HG02759 (cell line): ENCODE results near the gene PHF21A.
A peak's percentile ranks its signal among the peaks of the same experiment; 100 is the strongest.

Source experiments
- ATAC-seq: cut with Tn5 transposase; IDR thresholded peaks from one replicate; pipeline ENCODE4 v1.9.1; 2021; ENCODE audit warnings: mild to moderate bottlenecking, moderate library complexity; ENCODE audit not compliant: unreplicated experiment

Gene PHF21A

DNA sequence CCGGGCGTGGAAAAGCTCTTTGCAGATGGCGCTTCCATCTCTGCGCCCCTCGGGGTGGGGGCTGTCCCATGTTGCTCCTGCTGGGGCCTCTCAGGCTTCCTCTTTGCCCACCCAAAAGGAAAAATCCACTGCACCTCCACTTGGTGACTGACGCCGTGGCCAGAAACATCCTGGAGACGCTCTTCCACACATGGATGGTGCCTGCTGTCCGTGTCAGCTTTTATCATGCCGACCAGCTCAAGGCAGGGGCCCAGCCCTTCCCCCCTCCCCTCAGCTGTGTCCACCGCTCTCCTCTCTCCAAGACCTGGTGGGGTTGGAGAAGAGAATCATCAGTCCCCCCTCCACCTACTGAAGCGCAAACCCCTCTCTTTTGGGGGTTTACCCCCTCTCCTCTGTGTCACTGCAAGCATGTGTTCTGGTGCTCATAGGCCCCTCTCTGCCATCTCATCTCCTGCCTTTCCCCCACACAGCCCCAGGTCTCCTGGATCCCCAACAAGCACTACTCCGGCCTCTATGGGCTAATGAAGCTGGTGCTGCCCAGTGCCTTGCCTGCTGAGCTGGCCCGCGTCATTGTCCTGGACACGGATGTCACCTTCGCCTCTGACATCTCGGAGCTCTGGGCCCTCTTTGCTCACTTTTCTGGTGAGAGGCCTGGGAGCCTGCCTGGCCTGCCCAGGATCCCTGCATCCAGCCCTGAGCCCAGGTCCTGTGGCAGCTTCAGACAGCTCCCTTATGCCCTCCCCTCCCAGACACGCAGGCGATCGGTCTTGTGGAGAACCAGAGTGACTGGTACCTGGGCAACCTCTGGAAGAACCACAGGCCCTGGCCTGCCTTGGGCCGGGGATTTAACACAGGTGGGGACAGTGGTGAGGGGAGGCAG is 197.0 kb downstream of the PHF21A start:
- ATAC-seq, result no peak

DNA sequence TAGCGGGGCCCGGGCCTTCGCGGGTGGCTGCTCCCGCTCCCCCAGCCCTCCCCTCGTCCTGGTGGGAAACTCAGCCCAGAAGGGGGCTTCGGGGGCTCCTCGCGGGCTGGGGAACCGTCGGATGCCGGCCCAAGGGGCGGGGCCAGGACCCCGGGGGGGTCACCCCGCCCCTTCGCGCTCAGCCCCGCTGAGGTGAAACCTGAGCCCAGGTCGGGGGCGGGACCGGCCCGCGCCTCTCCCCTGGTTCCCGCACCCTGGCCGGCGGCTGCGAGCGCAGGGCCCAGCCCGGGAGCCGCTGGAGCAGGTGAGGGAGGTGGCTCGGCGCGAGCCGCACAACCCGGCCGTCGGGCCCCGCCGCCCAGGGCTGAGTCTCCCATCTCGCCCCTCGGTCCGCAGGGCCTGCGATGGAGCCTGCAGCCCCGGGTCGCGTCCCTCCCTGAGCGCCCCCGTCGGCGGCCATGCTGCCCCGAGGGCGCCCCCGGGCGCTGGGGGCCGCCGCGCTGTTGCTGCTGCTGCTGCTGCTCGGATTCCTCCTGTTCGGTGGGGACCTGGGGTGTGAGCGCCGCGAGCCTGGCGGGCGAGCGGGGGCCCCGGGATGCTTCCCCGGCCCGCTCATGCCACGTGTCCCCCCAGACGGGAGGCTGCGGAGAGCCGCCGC is 198.7 kb downstream of the PHF21A start, which contains the start of gene LARGE2:
Gene LARGE2 (plus strand): TSS at position 232 of the 658 bp plus-strand sequence. CDS start 227 bp downstream, at position 459.
- ATAC-seq, result no peak

DNA sequence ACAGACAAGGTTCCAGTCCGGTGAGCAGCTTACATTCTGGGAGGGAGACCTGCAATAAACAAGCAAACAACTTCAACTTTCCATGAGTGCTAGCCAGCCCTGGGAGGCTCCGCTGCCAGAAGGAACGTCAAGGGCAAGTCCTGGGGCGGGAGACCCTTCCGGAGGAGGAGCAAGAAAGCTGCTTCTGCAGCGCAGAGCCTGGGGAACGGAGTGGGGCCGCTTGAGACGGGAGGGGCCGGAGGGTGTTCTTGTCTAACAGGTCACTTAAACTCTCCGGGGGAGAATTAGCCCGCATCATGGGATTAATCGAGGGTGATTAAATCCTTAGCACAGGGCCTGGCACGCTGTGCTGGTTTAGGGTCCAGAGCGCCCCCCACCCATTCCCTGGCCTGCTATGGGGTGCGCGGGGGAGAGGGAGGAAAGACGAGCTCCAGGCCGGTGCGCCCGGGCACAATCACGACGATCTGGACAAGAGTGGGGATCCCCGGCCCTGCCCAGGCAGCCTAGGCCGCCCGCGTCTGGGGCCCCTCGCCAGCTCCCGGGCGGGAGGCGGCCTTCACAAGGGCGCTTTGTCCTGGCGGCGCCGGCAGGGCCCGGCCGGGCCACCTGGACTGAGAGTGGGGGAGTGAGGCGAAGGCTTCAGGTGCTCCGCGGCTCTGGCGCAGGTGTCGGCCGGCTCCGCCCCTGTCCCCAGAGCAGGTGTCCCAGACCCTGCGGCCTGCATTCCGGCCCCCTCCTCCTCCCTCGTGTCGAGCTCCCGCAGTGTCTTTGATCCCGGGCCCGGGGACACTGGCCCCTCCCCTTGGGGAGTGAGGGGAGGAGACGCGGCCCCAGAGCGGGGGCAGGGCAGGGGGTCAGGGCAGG is 199.5 kb downstream of the PHF21A start:
- ATAC-seq, result no peak

DNA sequence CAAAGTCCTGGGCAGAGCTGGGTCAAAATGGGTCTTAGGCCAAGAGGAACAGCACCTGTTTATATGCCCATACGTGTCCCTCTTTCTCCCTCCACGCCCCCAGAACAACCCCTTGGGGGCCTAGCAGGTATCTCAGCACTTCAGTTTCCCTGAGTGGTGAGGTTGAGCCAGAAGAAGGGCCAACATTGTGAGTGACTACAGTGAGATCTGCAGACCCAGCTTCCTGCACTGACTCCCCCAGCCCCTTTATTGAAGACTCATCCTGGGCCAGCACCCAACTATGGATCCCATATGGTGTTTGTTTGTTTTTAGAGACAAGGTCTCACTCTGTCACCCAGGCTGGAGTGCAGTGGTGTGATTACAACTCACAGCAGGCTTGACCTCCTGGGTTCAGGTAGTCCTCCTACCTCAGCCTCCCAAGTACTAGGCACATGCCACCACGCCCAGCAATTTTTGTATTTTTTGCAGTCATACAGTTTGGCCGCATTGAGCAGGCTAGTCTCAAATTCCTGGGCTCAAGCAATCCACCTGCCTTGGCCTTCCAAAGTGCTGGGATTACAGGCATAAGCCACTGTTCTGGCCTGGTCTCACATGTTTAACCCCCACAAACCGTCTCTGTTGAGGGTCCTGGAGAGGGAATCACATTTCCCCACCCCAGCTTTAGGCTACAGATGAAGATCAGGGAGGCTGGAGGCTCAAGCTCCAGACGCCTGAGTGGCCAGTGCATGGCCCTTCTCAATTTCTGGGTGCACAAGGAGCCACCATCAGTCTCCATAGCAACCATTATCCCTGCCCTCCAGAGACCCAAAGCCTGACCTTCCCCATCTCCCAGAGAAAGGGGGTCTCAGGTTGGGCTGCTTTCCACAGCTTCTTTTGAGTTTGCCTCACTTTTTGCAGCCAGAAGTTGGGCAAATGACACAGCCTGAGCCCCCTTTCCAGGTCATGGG is 200.4 kb downstream of the PHF21A start:
- ATAC-seq, result no peak

DNA sequence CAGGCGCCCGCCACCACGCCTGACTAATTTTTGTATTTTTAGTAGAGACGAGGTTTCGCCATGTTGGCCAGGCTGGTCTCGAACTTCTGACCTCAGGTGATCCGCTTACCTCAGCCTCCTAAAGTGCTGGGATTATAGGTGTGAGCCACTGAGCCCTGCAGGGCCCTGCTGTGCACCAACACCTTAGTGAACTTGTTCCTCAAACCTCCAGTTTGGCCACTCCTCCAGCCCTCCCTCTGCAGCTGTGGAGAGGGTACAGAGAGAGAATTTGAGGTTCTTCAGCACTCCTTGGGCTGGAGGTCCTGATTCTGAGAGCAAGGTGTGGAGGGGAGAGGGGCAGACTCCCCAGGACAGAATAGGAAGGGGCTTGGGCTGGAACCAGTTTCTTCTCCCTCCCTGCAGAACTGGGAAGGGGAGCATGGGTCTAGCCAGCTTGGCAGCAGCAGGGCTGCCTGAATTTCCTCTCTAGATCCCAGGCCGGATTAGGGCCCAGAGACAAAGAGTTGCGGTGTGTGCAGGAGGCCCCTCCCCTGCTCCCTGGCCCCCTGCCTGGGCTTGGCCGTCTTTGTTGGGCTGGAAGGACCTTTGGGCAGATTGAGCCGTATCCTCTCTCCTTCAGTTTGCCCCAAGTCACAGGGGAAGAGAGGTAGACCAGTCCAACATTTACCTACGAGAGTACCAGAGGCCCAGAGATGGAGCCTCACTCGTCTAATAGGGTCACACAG is 201.3 kb downstream of the PHF21A start:
- ATAC-seq, result no peak

DNA sequence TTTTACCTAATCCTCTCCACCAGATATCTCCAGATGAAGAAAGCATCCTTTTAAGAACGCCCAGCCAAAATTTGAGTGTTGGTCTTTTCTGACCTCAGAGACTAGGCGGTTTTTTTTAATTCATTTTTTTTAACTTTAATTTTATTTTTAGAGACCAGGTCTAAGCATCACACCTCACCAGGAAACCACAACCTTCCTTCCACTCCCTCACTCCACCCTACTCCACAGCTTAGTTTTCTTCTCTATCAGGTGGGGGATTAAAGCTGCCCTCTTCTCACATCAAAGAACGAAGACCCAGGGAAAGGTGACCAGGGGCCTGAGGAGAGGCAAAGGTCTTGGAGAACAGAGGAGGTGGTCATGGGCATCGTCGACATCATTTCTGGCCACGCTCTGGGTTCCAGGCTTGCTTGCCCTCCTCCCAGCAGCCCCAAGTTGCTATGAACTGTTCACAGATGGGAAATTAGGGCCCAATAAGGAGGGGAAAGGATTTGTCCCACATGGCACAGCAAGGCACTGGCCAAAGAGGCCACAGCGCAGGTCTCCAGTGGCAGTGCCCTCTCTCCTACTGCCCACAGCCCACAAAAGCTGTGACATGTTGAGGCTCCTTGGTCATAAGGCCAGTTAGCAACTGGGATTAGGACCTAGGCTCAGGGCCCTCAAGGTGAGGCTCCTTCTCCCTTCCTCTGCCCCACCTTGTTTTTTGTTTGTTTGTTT is 202.1 kb downstream of the PHF21A start:
- ATAC-seq, result no peak

DNA sequence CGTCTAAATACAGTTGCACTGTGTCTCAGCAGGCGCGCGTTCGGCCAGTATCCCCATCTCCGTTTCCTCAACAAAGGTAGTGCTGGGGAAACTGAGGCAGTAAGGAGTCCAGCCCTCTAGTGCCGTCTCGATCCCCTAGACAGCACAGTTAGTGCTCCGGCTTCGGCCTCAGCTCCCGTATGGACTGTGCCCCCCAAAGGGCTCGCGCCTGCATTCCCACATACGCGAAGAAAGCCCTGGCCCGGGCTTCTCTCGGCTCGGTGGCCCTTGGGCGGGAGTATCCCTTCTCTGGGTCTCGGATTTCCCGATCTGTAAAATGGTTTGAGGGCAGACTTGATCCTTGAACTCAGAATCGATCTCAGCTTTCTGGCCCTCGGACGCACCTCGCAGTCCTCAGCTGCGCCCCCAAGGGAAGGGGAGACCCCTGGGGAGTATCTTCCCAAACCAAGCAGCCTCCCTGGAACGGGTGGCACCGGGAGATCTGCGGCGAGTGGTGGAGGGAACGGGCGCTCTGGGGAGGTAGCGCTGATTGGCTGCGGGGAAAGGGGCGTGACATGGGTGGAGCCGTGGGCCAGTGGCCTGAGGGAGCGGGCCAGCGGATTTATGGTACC is 202.8 kb downstream of the PHF21A start:
- peak; percentile 37 for ATAC-seq

DNA sequence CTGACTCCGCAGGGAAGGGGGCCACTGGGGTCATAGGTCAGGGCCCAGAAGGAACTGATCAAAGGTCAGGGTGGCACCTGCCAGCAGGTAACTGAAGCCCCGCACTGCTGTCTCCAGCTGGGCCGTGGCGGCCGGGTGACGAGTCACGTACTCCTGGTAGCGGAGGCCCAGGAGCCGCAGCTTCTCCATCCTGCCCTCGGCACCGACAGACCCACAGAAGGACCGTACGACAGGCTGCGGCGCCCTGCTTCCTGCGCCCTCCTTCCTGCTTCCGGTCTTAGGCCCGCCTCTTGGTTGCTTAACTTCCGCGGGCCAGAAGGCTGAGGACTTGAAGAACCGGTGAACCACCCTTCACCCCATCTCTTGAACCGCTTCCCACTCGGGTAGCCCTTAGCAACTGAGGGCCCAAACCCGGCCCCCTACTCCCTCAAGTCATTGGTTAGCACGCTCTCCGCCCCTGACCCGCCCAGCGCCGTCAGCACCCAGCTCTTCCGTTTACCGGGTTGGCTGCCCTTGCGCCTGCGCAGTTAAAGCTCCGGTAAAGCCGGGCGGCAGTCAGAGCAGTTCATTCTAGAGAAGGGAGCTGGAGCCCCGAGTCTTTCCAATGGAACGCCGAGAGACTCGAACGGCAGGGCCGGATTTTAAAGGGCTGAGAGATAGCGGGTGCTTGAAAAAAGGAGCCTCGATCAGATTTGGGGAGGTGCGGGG is 203.5 kb downstream of the PHF21A start, which contains the start of gene PEX16:
Gene PEX16 (minus strand): TSS at position 255 of the 708 bp plus-strand sequence. CDS start 66 bp downstream, at position 189.
- ATAC-seq, result peak; percentile 93

DNA sequence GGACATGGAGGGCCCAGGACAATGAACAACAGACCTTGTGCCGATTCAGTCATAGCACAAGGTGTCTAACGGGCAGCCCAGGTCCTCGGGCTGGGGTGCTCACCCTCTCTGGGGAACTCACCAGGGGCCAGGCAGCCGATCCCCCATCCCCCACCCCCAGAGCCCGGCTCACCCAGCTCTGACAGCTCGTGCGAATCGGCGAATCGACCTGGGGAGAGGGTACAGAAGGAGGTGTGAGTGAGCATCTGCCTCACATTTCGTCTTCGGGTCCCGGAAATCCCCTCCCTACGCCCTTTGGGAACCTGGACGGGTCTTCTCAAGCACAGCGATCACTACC is 204.0 kb downstream of the PHF21A start:
- peak; percentile 1 for ATAC-seq

DNA sequence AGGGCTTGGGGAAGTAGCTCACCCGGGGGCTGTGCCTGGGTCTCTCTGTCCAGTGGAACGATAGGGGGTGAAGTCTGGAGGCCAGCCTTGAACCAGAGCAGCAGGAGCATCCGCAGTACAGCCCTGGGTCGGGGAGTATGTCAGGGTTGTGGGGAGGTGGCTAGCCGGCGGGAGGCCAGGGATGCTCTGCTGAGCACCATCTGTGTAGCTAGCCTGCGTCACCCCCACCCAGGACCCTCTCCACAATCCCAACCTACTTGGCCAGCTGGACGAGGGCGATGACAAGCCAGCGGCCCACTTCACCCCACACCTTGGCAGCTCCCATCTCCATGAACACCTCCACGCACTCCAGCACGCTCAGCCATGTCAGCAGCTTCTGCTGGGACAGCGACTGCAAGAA is 205.8 kb downstream of the PHF21A start:
- ATAC-seq, result no peak

DNA sequence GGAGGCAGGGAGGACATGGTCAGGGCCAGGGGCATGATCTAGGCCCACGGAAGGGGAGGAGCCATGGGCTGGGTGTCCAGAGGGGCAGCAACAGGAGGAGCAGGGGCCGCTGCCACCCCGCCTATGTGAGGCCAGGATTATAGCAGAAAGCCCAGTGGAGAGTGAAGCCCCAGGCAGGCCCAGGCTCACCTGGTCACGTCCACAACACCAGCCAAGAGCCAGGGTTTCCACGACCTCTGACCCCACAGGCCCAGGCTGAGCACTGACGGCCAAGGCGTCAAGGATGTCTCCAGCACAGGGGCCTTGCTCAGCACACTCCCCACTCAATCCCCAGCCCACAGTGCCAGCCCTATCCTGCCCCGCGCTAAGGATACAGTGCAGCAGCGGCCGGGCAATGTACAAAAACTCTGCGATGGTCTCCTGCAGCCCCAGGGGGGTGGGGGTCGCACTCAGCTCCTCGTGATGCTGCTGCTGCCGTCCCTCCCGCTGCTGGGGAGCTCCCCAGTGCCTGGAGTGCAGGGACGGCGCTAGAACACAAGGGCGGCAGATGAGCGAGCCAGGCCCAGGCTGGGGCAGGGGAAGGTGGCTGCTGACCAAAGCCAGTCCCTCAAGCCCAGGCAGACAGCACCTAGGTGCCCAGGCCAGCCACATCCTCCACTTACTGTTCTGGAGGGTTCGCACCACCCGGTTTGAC is 207.2 kb downstream of the PHF21A start:
- no peak for ATAC-seq

DNA sequence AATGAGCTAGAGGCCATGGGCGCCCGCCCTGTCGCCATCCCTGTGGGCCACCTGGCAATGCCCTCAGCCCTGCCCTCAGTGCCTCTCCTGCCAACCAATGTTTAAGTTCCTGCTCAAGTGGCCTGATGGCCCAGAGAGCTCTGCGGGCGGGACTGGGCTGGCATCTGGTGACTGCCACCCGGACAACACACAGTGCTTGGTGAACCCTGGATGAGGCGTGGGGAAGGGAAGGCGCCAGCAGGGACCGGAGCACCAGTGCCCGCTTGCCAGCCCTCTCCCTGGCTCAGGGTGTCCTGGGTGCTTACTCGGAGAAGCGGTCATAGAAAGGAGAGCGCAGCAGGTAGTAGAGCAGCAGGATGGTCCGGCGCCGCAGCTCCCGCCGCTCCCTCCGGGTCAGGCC is 207.7 kb downstream of the PHF21A start:
- no peak for ATAC-seq

DNA sequence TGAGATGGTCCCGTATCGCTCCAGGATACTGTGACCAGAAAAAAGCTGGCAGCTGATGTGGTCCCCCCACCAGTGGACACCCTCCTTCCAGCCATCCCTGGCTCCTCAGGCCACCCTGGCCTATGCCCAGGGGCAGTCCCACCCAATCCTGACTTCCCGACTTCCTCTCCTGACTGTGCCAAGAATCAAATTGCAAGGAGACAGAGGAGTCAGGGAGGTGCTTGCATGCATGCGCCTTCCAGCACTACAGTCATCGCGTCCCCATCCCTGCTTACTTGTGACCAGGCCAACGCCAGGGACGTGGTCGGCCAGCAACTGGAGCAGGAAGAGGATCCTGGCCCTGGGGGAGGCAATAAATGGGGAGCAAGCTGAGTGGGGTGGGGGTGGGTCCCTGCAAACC is 210.6 kb downstream of the PHF21A start:
- ATAC-seq, result no peak

DNA sequence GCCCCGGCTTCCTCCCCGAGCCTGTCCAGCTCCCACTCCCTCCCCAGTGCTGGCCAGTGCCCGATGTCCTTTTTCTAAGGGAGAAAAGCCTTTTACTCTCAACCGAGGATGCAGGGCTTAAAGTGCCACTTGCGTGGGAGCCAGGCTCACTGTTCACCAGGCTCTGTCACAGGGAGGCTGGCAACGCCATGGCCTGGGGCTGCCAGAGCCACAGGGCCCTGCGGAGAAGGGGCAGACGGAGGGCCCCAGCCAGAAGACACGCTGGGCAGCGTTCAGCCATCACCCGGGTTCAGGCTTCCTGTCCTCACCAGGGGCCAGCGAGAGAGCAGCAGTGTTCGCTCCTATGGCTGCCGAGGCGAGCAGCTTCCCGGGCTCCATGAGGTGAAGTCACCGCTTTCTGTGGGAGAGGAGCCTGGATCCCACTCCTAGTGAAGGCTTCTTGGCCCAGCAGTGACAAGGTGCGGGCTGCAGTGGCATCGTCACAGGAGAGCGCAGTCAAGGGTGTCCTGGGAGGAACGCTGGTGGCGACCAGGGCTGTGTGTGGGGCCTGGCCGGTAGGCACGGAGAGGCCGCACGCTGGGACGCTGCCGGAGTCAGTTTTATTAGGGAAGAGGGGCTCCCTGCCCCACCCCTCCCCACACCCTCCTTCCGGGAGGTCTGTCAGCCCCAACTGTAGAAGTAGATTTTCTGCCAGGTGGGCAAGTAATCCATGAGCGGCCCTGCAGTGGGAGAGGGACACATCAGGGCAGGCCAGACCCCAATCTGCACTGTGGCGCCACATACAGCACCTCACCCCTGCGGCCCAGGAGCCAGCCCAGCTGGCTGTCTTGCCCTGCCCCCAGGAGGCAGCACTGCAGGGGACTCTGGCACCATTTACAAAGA is 211.4 kb downstream of the PHF21A start:
- no peak for ATAC-seq

DNA sequence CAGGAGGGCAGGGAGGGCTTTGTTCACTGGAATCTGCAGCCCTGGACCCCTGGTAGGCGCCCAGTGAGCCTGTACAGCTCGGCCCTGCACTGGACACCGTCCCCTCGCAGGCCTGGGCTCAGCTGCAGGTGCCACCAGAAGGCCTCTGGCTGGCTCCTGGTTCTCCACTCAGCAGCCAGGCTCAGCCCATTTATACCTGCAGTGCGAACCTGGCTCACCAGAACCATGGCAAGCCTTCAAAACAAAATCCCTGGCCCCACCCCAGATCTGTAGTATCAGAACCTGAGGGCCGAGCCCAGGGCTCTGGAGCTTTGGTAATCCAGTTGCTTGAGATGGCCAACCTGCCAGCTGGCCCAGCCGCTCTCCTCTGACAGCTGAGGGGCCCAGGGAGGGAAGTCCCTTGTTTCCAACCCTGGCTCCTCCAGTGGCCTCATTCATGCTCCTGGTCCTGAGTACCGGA is 213.3 kb downstream of the PHF21A start:
- no peak for ATAC-seq

DNA sequence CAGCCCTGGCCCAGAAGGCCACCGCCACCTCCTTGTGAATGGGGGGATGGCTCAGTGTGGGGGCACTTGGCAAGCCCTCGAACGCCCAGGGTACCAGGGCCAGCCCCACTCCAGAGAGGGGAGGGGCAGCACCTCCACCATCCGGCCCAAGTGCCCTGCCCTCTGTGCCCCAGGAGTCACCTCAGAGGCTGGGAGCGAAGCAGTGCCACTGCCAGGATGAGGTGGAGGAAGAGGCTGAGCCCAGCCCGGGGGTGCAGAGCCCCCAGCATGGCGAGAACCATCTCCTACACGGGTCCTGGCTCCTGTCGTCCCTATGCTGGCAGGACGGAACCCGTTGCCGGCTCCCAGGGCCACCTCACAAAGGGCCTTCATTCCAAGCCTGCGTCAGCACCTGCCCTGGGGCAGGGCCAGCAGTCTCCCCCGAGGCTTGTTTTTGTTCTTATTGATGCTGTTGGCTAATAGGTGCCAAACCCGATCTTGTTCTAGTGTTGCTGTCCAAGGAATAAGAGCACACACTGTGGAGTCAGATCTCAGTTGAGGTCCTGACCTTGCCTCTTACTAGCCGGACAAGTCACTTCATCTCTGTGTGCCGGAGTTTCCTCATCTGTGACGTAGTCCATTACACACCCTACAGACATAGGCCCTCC is 214.2 kb downstream of the PHF21A start, which contains the start of gene FREY1:
Gene FREY1 (minus strand): TSS at position 307 of the 647 bp plus-strand sequence. CDS start 26 bp downstream, at position 281.
- no peak for ATAC-seq
